ENCODE measurements around the gene USP26.

- TF ChIP-seq CTCF (IDR thresholded peaks at IDR 0.05) (no peak), POLR2A (IDR thresholded peaks at IDR 0.05) (no peak)
Observed at GRCh38 chrX:133090236-133090809, 6.6 kb downstream of the USP26 start.
